HG03097 (cell line): ENCODE results near the gene SPRY1.

Experiments used
- ATAC-seq: cut with Tn5 transposase; IDR thresholded peaks from one replicate; pipeline ENCODE4 v1.9.1; 2021; ENCODE audit not compliant: unreplicated experiment, low FRiP score

SPRY1 gene

GRCh38 chr4:123396307-123397143, at the start of gene SPRY1:
SPRY1 (plus strand) TSS chr4:123396795; CDS start chr4:123401592, 4,797 bp downstream.
- ATAC-seq = peak; percentile 34

- no peak for ATAC-seq
Measured at GRCh38 chr4:123346951-123347350, 49.6 kb upstream of the SPRY1 start.

- ATAC-seq = no peak
Measured at GRCh38 chr4:123348946-123349345, 47.6 kb upstream of the SPRY1 start.

GRCh38 chr4:123349421-123350190, 47.0 kb upstream of the SPRY1 start:
- ATAC-seq = no peak

- ATAC-seq = no peak
Measured at GRCh38 chr4:123350191-123350544, 46.4 kb upstream of the SPRY1 start.

GRCh38 chr4:123350726-123351125, 45.9 kb upstream of the SPRY1 start:
- no peak for ATAC-seq

- no peak for ATAC-seq
Measured at GRCh38 chr4:123351713-123352112, 44.9 kb upstream of the SPRY1 start.

GRCh38 chr4:123352240-123352945, 44.2 kb upstream of the SPRY1 start:
- ATAC-seq = no peak

GRCh38 chr4:123352966-123353365, 43.6 kb upstream of the SPRY1 start:
- no peak for ATAC-seq

- ATAC-seq = no peak
Measured at GRCh38 chr4:123353656-123354055, 42.9 kb upstream of the SPRY1 start.

GRCh38 chr4:123354701-123355100, 41.9 kb upstream of the SPRY1 start:
- no peak for ATAC-seq

GRCh38 chr4:123356921-123357320, 39.7 kb upstream of the SPRY1 start:
- no peak for ATAC-seq

GRCh38 chr4:123359449-123360315, 36.9 kb upstream of the SPRY1 start:
- ATAC-seq = no peak

- ATAC-seq = no peak
Measured at GRCh38 chr4:123361195-123361861, 35.3 kb upstream of the SPRY1 start.

- no peak for ATAC-seq
Measured at GRCh38 chr4:123362103-123362502, 34.5 kb upstream of the SPRY1 start.

GRCh38 chr4:123363729-123364128, 32.9 kb upstream of the SPRY1 start:
- ATAC-seq = peak; percentile 83

GRCh38 chr4:123364906-123365305, 31.7 kb upstream of the SPRY1 start:
- ATAC-seq = no peak

GRCh38 chr4:123365412-123365811, 31.2 kb upstream of the SPRY1 start:
- no peak for ATAC-seq

GRCh38 chr4:123366144-123366748, 30.3 kb upstream of the SPRY1 start:
- ATAC-seq = no peak
